GM21390 (cell line): ENCODE measurements around the gene FXYD2.
"Not testable (repeated sequence)": the region's sequence is repeated elsewhere in the genome, so short reads cannot be mapped to it uniquely, and the experiment has no call there.

Experiments
- ATAC-seq: cut with Tn5 transposase; IDR thresholded peaks from one replicate; pipeline ENCODE4 v1.9.1; 2021; ENCODE audit not compliant: unreplicated experiment

FXYD2 gene

DNA sequence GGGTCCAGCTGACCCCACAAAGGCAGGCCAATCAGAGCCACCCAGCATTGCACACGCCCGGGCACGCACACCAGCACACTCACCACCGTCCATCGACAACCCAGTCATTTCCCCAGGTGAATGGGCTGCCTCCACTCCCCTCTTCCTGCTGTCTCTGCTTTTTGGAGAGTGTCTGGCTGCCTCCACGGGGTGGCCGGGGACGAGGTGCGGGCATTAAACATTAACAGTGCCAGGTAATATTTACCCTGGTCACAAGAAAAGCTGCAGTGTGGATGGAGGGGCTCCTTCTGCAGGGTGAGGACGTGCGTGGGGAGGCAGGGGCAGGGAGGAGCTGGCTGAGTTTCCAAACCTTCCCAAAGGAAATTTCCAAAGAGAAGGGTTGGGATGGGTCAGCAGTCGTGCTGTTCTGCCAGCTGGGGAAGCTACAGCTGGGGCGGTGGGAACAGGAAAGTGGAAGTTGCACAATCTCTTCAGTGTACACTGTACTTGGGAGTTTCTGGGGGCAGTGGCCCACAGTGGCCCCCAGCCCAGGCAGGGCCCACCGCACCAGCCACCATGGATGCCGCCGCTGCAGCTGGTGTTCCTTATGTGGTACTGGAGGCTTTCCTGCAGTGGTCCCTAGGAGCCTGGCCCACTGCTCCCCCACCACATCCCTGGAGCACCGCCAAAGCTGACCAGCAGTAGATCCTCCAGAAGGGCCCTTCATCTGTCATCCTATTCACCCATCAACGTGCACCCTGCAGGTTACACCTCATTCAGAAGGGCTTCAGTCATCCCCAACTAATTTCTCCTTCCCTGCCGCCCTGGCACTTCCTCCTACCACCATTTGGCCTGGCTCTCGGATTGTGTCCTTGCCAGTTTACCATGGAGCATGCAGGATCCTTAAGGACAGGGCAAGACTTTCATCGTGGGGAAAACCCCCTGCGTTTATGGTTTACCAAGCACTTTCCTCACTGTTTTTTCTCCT is at the start of gene FXYD2:
TSS of gene FXYD2 (minus strand) at position 174 of the 967 bp plus-strand sequence. CDS start at position 108, 66 bp downstream.
- no peak for ATAC-seq

DNA sequence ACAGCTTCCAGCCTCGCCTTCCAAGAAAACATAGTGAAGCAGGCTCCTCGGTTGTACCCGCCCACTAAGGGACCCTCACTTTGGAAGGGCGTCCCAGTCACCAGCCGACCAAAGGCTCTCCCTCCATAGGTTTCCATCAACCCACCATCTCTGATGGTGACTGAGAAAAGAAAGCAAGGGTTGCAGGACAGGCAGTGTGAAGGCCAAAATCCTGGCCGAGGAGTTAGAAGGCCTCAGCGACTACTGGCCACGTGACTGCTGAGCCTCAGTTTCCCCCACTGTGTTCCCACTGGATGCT is 49.2 kb upstream of the FXYD2 start:
- ATAC-seq = no peak

DNA sequence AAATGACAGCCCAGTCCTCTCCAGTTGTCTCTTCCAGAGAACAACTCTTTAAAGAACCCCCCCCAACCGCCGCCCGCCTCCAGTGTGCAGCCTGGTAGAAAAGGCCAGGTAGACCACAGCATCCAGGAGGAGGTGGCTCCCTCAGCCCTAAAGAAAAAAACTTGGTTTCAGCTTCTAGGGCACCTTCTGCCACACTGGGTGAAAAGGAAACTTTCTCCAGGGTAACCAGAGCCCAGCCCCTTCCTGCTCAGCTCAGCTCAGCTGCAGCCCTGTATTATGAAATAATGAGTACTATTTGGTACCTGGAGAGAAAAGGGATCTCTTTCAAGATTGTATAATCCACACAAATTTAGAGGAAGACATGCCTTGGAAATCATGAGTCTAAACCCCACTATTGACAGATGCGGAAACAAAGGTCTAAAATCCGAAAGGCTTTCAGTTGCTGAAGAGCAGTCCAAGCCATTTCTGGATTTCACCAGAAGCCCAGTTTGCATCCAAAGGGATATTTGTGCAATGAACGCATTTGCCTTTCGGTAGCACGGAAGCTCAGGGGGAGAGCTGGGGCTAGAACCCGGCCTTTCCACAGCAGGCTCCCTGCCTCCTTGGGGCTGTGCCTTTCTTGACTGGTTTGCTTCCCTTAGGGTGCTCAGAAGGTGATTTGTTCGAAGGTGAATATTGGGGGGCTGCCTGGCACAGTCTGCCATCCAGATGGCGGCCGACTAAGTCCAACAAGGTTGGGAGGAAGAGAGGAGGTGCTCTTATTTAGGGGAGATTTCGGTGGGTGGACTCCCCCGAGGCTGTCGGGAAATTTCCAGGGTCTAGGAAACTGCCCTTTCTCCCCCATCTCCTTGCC is 48.7 kb upstream of the FXYD2 start:
- ATAC-seq = no peak

DNA sequence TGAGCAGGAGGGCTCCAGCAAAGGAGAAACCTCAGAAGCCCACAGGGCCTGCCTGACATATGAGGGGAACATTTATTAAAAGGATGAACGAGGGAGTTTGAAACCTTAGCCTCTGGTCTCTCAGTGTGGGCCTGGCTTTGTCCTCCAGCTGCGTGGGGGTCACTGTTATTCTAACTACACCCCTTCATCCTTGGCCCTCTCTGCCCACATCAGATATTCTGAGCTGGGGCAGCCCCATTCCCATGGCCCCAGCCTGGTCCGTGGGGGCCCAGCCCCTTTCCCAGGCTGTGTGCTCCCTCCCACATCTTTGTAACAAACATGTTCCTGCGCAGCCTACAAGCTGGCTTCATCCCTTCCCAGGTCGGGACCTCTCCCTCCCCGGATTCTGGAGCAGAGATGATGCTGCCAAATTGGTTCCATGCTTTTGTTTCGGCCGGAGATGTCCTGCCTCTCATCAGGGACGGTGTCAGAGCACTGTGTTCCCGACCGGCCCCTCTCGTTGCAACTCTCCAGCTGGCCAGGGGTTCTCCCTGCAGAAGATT is 47.9 kb upstream of the FXYD2 start:
- no peak for ATAC-seq

DNA sequence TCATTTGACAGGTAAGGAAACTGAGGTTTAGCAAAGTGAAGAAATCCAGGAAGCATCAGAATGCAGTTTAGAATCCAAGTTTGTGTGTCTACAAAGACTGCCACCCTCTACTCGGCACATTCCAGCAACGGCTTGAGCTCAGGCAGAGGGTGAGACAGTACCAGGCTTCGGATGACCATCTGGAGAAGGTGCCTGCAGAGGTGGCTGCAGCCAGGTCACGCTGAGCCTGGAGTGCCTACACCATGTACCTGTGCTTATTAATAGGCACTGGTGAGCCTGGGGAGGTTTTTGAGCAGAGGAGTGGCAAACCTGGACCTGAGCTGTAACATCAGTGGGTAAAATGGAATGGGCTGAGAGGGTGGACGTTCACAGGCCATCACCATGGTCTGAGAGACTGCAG is 47.2 kb upstream of the FXYD2 start:
- no peak for ATAC-seq

DNA sequence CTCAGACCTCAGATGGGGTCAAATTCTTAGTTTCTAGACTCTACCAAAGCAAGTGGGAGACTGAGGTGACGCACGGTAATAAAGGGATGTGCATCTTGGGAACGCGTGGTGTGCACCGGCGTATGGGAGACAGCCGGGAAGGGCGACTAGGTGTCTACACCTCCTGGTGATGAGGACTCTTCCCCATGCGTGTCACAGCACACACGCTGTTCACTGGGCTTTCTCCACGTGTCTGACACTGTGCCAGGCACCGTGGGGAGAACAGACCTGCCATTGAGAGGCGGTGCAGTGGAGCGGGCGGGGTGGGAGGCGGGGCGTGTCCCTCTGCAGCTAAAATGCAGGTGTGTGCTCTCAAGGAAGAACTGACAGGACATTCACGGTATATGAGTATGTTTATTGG is 46.6 kb upstream of the FXYD2 start:
- no peak for ATAC-seq

DNA sequence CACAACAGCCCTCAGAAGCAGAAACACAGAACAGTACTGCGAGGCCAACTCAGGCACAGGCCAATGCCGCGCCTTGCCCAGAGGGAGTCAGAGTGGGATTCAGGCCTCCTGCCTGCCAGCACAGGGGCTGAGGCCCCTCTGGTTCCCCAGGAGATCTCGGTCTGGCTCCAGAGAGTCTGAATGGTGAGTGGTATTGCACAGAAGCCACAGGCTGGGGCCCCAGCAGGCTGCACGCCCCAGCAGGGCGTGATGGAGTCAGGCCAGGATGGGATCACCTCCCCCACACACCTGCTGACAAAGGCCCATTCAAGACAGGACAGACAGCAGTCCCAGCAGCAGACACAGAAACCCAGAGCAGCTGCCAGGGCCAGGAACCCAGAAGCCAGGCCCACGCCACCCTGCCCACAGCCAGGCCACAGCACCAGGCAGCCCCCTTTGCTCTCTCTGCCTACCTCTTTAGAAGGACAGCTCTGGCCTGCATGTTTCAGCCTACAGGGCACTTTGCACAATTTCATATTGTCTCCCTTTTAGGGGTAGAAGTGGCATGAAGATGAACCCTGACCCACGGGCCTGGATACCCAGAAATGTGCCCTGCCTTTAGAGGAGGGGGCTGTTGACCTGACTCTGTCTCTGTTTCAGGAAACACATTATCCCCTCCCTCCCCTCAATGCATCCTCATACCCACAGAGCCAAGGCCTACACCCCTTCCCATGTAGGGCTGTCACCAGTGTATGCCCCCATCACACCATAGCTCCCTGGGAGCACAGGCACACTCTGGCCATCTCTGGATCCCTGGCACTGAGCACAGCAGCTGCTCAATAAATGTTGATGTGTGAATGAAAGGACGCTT is 45.8 kb upstream of the FXYD2 start:
- ATAC-seq = no peak

DNA sequence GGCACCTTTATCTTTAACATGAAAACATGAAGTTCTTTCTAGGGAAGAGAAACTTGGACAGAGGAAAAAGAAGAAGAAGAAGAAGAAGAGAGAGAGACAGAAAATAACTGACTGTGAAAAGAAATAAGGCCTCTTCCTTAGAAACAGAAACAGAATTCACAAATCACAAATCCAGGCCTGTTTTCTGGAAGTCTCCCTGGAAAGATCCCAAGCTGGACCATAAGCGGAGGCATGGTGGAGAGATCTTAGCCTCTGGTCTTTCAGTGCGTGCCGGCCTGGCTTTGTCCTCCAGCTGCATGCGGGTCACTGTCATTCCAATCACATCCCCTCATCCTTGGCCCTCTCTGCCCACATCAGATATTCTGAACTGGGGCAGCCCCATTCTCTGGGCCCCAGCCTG is 45.1 kb upstream of the FXYD2 start:
- ATAC-seq = no peak

DNA sequence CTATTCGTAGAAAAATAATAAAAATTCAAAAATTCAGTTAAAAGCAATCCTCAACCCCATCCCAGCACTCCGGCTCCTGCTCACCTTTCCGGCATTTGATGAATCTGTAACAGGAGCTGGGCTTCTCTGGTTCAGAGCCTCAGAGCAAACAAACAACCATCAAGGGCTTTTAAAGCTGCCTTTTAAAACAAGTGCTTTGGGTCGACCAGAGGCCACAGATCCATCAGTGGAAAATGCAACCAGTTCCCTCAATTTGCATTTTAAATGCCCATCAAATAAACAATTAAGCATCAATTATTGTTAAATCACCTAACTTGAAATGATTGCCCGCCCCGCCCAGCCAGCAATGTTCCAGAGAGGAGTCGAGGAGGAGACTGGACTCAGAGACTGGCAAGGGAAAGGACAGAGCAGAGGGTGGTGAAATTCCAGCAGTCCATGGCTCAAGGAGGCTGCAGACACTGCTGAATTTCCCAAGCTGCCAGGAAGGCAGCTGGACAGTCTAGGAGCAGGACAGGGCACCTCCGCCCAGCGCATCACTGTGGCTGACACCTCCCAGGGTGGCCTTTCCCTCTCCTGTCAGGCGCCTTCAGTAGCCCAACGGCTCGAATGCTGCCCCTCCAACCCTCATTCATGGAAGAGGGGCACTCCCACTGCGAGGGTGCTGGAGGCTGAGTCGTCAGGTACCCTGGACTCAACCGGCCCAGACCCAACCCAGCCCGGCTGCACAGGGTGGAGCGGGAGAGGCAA is 44.4 kb upstream of the FXYD2 start:
- no peak for ATAC-seq

DNA sequence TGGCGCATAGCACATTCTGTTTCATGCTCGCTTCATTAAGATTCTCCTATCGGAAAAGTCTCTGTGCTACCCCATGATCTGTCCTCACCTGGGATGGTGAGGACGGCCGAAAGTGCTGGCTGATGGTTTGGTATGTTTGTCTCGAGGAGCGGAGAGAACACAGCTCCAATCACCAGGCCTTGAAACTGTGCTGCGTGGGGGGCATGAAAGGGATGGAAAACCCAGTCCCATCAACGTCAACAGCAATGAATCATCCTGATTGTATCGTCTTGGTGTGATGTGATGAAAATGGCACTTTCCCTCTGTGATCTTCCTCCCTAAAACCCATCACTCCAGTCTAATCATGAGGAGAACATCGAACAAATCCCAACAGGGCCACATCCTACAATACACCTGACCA is 43.5 kb upstream of the FXYD2 start:
- no peak for ATAC-seq

DNA sequence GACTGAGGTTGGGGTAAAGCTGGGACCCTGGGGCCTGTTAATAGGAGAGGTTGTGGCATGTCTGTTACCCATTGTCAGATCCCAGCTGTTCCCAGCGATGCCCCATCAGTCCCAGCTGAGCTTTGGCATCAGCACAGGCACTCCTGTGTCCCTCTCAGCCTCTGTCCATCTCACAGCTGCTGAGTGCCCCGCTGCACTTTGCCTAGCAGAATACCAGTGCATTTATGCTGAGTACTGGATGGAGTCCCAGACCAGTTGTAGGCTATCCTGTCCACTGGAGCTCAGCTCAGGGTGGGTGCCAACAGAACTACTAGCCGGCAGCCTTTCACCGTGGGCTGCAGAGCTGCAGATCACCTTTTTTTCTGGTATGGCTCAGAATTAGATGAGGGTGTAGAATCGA is 42.0 kb upstream of the FXYD2 start:
- ATAC-seq = no peak

DNA sequence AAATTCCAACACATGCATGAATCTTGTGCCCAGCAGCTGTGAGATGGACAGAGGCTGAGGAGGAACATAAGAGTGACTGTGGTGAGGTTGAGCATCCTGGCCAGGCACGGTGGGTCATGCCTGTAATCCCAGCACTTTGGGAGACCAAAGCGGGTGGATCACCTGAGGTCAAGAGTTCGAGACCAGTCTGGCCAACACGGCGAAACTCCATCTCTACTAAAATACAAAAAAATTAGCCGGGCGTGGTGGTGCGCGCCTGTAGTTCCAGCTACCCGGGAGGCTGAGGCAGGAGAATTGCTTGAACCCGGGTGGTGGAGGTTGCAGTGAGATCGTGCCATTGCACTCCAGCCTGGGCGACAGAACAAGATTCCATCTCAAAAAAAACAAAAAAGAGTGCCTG is 41.0 kb upstream of the FXYD2 start:
- ATAC-seq = not testable (repeated sequence)

DNA sequence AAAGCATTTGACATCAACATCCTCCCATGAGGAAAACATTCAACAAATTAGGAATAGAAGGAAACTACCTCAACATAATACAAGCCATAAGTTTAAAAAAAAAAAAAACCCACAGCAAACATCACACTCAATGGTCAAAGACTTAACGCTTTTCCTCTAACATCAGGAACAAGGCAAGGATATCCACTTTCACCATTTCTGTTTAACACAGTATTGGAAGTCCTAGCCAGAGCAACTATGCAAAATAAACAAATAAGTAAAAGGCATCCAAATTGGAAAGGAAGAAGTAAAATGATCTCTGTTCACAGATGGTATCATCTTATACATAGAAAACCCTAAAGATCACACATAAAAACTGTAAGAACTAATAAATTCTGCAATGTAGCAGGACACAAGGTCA is 38.8 kb upstream of the FXYD2 start:
- no peak for ATAC-seq

DNA sequence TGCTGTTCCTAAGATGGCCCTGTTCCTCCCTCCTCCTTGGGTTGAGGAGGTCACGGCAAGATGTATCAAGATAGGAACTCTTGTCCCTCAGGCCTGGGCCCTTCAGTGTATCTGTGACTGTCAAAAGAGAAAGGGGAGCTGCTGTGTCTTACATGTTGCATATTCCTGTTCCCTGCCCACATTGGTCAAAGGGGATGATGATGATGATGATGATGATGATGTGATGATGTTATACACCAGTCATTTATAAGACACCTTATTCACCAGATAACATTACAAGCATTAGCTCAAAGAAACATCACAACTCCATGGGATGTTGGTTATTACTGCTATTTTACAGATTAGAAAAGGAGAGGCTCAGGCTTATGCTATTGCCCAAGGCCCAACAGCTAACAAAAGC is 38.2 kb upstream of the FXYD2 start:
- ATAC-seq = no peak

DNA sequence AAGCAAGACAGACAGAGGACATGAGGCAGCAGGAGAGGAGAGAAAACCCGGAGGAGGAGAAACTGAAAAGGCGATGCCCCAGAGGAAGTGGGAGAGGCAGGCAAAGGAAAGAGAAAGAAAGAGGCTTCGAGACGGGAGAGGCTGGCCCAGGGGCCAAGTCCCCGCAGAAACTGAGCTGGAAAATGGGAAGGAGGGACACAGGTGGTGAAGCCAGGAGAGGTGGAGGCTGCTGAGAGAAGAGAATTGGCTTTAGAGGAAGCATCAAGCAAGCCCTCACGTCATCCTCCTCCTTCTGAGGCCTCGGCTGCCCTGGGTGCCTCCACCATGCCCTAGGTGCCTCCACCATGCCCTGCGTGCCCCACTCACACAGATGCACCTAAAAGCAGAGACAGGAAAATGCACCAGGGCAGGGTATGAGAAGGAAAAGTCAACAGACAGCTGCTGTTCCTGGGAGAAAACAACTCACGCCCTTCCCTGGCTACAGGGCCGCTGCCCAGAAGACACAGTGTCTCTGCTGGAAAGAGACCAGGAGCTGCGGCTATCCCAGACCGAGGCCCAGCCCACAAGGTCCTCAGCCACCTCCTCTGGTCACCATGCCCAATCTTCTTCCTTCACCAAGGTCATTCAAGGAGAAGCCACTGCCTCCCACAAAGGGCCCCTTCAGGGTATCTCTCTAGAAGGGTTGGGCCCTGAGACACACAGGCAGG is 37.6 kb upstream of the FXYD2 start:
- no peak for ATAC-seq

DNA sequence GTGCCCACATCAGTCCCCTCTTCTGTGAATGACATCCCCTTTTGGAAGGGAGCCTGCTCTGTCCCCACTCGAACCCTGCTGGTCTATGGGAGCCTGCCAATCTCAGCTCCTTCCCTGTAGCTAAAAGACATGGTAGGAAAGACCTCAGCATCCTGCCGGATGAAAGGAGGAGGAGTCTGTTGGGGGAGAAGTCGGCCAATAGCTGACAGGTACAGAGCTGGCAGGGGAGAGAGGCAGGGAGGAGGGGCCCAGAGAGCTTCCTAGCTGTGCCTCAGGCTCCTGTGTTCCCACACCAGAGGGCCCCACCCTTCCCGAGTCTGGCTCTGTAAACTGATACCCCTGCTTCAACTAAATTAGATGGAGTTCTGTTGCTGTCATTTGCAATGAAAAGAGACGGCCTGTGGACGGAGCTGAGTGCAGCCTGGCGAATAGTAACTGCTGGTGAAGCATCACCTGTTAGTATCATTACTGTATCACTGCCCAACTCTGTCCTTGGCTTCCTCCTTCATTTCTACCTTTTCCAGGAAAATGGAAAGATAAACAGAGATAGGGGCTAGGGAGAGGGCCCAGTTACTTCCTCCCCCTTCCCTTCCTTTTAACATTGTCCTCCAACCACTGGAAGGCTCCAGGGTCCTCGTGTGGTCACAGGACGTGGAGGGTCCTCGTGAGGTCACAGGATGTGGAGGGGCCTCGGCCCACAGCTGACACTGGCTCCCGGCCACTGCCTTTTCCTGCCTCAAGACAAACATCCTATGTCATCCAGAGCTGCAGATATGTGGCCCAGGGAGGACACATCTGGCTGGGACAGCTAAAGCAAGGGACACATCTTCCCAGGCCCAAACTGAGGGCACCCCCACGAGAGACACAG is 36.8 kb upstream of the FXYD2 start:
- no peak for ATAC-seq

DNA sequence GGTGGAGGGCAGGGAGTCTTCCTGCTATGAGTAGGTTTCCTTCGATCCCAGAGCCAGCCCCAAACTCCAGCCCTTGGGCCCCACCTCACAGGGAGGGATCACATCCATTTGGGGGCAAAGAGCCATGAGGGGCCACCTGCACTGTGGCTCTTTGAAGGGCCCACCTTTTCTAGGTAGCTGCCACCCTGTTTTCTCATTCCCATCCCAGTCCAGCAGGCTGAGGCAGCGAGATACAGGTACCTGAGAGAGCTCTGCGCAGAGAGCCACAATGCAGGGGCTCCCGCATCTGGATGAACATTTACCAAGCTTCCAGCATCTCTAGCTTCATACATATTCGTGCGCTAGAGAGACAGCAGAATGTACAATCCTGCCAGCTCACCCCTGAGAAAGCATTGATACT is 35.6 kb upstream of the FXYD2 start:
- no peak for ATAC-seq

DNA sequence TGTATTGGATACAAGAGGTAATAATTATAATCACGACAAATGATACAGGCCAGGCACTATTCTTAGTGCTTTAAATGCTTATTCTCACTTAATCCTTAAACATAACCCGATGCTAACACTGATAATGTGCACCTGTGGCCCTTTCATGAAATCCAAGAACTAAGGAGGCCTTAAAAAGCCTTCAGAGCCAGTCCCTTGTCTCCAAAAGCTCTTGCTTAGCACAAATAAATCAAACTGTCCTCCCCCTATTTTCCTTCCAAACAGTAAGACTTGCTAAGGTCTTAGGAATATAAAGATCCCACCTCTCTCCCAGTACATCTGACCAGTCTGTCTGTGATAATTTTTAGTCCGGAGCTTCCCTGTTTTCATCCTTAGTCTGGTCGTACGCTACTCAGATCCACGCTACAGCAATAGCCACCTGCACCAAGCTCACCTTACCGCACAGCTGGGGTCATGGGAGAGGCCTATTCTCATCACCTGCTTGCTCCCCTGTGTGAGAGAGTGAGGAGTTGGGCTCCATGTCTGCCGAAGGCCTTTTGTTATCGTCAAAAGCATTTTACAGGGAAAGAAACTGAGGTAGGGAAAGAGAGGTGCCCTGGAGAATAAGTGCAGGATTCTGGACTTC is 35.1 kb upstream of the FXYD2 start:
- no peak for ATAC-seq
